ENCODE measurements around the gene CHIT1. TPM values are rescaled to one million over a fixed set of nuclear protein-coding genes. Genes with fewer than 3 reads are reported as not detected.

CHIT1 gene
- polyA plus RNA-seq, 1 of the 3 experiments (the other 2 are of a cell fraction): not detected

DNA sequence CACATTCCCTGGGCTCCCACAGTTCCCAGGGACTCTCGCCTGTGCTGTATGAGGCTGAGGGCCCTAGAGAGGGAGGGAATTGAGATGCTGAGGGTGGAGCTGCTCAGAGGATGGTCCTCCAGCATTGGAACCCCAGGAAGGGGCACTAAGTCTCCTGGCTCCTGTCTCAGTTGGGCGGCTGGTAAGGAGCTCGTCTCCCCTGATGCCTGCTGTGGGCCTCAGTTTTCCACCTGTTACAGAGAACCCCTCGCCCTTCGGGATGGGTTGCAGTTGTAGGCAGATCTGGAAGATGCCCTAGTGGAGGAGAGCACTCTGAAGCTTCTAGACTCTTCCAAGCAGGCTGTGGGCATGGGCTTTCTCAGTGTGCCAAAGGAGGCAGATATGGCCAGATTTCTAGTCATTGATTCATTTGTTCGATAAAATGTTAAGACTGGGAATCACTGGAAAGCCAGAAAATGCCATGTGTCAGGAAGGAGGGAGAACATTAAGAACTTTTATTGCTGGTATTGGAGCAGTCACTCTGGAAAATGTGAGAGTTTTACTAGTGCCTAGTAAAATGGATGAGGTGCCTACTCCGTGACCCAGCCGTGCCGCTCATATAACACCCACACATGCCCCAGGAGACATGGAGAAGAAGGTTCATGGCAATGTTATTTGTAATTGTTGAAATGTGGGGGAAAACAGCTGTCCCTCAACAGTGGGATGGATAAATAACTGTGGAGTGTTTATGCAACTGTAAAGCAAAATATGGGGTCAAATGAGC, 53.0 kb downstream of the CHIT1 start (continued):
- TF ChIP-seq, protein P1, sequence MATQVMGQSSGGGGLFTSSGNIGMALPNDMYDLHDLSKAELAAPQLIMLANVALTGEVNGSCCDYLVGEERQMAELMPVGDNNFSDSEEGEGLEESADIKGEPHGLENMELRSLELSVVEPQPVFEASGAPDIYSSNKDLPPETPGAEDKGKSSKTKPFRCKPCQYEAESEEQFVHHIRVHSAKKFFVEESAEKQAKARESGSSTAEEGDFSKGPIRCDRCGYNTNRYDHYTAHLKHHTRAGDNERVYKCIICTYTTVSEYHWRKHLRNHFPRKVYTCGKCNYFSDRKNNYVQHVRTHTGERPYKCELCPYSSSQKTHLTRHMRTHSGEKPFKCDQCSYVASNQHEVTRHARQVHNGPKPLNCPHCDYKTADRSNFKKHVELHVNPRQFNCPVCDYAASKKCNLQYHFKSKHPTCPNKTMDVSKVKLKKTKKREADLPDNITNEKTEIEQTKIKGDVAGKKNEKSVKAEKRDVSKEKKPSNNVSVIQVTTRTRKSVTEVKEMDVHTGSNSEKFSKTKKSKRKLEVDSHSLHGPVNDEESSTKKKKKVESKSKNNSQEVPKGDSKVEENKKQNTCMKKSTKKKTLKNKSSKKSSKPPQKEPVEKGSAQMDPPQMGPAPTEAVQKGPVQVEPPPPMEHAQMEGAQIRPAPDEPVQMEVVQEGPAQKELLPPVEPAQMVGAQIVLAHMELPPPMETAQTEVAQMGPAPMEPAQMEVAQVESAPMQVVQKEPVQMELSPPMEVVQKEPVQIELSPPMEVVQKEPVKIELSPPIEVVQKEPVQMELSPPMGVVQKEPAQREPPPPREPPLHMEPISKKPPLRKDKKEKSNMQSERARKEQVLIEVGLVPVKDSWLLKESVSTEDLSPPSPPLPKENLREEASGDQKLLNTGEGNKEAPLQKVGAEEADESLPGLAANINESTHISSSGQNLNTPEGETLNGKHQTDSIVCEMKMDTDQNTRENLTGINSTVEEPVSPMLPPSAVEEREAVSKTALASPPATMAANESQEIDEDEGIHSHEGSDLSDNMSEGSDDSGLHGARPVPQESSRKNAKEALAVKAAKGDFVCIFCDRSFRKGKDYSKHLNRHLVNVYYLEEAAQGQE (IDR thresholded peaks at IDR 0.05; ENCODE audit: low read depth, low read length): no peak
- TF ChIP-seq EP300 (IDR thresholded peaks at IDR 0.05; ENCODE audit: borderline replicate concordance in 1 of 2, low read depth in 1 of 2, low read length in 1 of 2) (no peak), RCOR1 (IDR thresholded peaks at IDR 0.05; ENCODE audit: low read length) (no peak), RAD21 (IDR thresholded peaks at IDR 0.05; ENCODE audit: low read length) (no peak), NRF1 (IDR thresholded peaks at IDR 0.05; ENCODE audit: low read depth, low read length) (no peak), TCF12 (IDR thresholded peaks at IDR 0.05) (no peak), TAF1 (IDR thresholded peaks at IDR 0.05; ENCODE audit: borderline replicate concordance, low read depth, low read length) (no peak), FOXM1 (IDR thresholded peaks at IDR 0.05; ENCODE audit: low read depth) (no peak), GABPA (IDR thresholded peaks at IDR 0.05; ENCODE audit: low read depth) (no peak), EZH2phosphoT487 (IDR thresholded peaks at IDR 0.05; ENCODE audit: borderline replicate concordance, low read depth) (no peak)

DNA sequence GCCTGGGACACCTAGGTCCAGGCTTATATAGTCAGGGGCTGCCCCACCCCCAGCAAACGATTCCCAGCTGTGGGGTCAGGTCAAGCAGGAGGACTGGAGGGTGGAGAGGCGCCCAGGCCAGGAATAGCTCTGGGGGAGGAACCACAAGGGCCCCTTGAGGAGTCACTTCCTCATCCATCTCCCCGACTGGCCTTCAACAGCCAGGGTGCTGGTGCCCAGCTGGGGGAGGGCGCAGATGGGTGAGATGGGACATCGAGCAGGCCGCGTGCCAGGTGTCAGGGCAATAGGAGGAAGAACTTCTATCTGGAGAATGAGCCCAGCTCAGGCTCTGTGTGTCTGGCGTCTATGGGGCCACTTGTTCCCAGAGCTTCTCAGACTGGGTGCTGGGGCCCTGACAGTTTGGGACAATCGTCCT, 53.6 kb downstream of the CHIT1 start:
- WGBS (ENCODE audit: low lambda C conversion rate): 88% methylated on average over 5 of the region's 9 CpGs
- no peak overlapping the region for H2AFZ ChIP-seq (ENCODE audit: low read depth)
- H3K27ac ChIP-seq (ENCODE audit: low read depth in 2 of 2, low read length in 1 of 2): no peak overlapping the region
- TF ChIP-seq JUND (IDR thresholded peaks at IDR 0.05): no peak
- TF ChIP-seq, protein P2, sequence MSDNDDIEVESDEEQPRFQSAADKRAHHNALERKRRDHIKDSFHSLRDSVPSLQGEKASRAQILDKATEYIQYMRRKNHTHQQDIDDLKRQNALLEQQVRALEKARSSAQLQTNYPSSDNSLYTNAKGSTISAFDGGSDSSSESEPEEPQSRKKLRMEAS (IDR thresholded peaks at IDR 0.05; ENCODE audit: low read depth): no peak
- TF ChIP-seq GATA2 (CRISPR knock-in tag; IDR thresholded peaks at IDR 0.05): no peak
- TF ChIP-seq ELF1 (IDR thresholded peaks at IDR 0.05): no peak
- no peak for TF ChIP-seq EP300 (IDR thresholded peaks at IDR 0.05; ENCODE audit: borderline replicate concordance in 1 of 2, low read depth in 1 of 2, low read length in 1 of 2)
- no peak for TF ChIP-seq RCOR1 (IDR thresholded peaks at IDR 0.05; ENCODE audit: low read length)
- TF ChIP-seq, protein P3, sequence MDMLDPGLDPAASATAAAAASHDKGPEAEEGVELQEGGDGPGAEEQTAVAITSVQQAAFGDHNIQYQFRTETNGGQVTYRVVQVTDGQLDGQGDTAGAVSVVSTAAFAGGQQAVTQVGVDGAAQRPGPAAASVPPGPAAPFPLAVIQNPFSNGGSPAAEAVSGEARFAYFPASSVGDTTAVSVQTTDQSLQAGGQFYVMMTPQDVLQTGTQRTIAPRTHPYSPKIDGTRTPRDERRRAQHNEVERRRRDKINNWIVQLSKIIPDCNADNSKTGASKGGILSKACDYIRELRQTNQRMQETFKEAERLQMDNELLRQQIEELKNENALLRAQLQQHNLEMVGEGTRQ (IDR thresholded peaks at IDR 0.05; ENCODE audit: borderline replicate concordance, low read depth, low read length): no peak
- TF ChIP-seq TAF1 (IDR thresholded peaks at IDR 0.05; ENCODE audit: borderline replicate concordance, low read depth, low read length): no peak
- no peak for TF ChIP-seq RAD21 (IDR thresholded peaks at IDR 0.05; ENCODE audit: low read length)
- no peak for TF ChIP-seq FOXM1 (IDR thresholded peaks at IDR 0.05; ENCODE audit: low read depth)
- no peak for TF ChIP-seq RFX5 (IDR thresholded peaks at IDR 0.05; ENCODE audit: low read length)
- TF ChIP-seq FOSL2 (IDR thresholded peaks at IDR 0.05; ENCODE audit: borderline replicate concordance, low read depth): no peak
- TF ChIP-seq MEF2A (IDR thresholded peaks at IDR 0.05; ENCODE audit: borderline replicate concordance, low read depth): no peak
- TF ChIP-seq RXRA (IDR thresholded peaks at IDR 0.05; ENCODE audit: borderline replicate concordance, low read depth): no peak
- no peak for TF ChIP-seq POLR2AphosphoS5 (IDR thresholded peaks at IDR 0.05; ENCODE audit: low read depth, low read length)
- TF ChIP-seq, protein P1 (IDR thresholded peaks at IDR 0.05; ENCODE audit: low read depth, low read length): no peak
- no peak for TF ChIP-seq NFIC (IDR thresholded peaks at IDR 0.05; ENCODE audit: borderline replicate concordance)
- TF ChIP-seq CHD2 (IDR thresholded peaks at IDR 0.05; ENCODE audit: low read length, partially characterized antibody): no peak

More for the DNA sequence above, 53.6 kb downstream of the CHIT1 start:
- Histone ChIP-seq H3K79me2 (ENCODE audit: insufficient read depth) (no peaks in the 10 kb centered on the region), H3K9me3 (no peaks in the 10 kb centered on the region), H3K36me3 (replicated peaks in 1 of 2; ENCODE audit: control insufficient read depth in 1 of 2, insufficient read depth in 2 of 2, low read length in 1 of 2) (no peaks in the 10 kb centered on the region), H4K20me1 (ENCODE audit: insufficient read depth) (no peaks in the 10 kb centered on the region), H3K4me1 (ENCODE audit: control insufficient read depth in 1 of 2, insufficient read depth in 2 of 2, low read depth in 1 of 2, low read length in 1 of 2) (peaks cover 17 to 22% of the 10 kb centered on the region in 2 experiments; a peak in 2 of 4 replicates), H3K9me2 (no peaks in the 10 kb centered on the region), H3F3A (replicated peaks; ENCODE audit: insufficient read depth) (no peaks in the 10 kb centered on the region), H3K27me3 (ENCODE audit: insufficient read depth) (no peaks in the 10 kb centered on the region), H3K4me2 (no peak overlapping the region), H3K9ac (no peak overlapping the region), H3K4me3 (ENCODE audit: low read depth in 2 of 2, low read length in 1 of 2) (no peak overlapping the region)
- POLR2A ChIA-PET: no interaction called here
- no peak for DNase-seq
- CTCF ChIA-PET: interaction anchor here (0.9 to 2.9 kb wide), 8 partner anchors 10 to 136 kb away, joined by 3 to 17 read pairs (median 4); partner anchors contain the start of gene ADORA1
